ENCODE measurements around the gene LGSN. TPM values are rescaled to one million over a fixed set of nuclear protein-coding genes. Genes with fewer than 3 reads are reported as not detected.

LGSN gene
- total RNA-seq, 2 donors from 2014 or later: under 0.01 to 0.26 TPM

DNA sequence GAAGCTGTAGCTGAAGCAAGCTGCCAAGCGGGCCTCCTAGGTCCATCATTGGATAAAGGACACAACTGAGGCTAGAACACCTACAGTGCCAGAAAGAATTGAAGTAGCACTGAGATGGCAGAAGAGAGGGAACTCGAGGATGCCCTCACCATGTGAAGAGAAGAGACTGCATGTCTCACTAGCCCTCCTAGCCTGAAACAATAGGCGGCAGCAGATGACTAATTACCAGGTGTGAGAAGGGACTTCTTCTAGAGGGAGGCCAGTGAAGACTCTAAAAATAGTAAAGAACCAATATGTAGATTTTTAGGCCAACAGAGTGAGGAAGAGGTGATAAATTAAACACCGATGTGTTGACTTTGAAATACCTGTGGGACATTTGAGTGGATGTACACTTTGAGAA is 50.3 kb downstream of the LGSN start:
- no peak for ATAC-seq
- no peaks in the 10 kb centered on the region for H3K27me3 ChIP-seq
- H3K36me3 ChIP-seq (replicated peaks in 1 of 2; ENCODE audit: insufficient read depth in 1 of 2, low read depth in 2 of 2): no peaks in the 10 kb centered on the region
- no peak for DNase-seq
- no peak overlapping the region for H3K27ac ChIP-seq
- 45 to 46% methylated on average over 4 of the region's 4 CpGs for WGBS, 2 donors
- H3K9me3 ChIP-seq: no peaks in the 10 kb centered on the region
- intact Hi-C loops (cut with DNase I): no loop called here
- H3K4me1 ChIP-seq: no peaks in the 10 kb centered on the region
- TF ChIP-seq POLR2A (IDR thresholded peaks at IDR 0.05) (no peak), CTCF (IDR thresholded peaks at IDR 0.05) (no peak)
- H3K4me3 ChIP-seq: no peak overlapping the region

- no peak overlapping the region for H3K27ac ChIP-seq
- no peaks in the 10 kb centered on the region for H3K27me3 ChIP-seq
- intact Hi-C loops (cut with DNase I): no loop called here
- no peak overlapping the region for H3K4me3 ChIP-seq
- H3K36me3 ChIP-seq (replicated peaks in 1 of 2; ENCODE audit: insufficient read depth in 1 of 2, low read depth in 2 of 2): no peaks in the 10 kb centered on the region
- DNase-seq (no peak), ATAC-seq (no peak)
- 58 to 60% methylated on average over 2 of the region's 2 CpGs for WGBS, 2 donors
- H3K4me1 ChIP-seq: no peaks in the 10 kb centered on the region
- H3K9me3 ChIP-seq: no peaks in the 10 kb centered on the region
- TF ChIP-seq CTCF (IDR thresholded peaks at IDR 0.05): no peak
- no peak for TF ChIP-seq POLR2A (IDR thresholded peaks at IDR 0.05)
These were observed 51.2 kb downstream of the LGSN start for GRCh38 chr6:63268574-63268973.

DNA sequence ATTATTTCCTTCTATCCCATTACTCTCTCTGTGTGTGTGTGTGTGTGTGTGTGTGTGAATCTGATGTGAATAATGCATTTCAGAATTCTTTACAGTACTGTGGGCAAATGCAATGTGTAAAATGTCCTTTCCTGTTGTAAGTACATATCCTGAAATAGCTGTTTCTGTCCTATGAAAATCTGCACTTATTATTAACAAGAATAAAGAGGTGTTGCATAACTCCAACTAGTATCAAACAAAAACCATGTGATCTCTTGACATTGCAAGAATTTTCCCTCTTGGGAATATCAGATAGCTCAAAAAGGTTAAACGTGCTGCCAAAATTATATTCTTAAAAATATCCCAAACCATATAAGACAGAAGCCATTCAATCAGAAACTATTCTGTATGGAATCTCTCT is 52.0 kb downstream of the LGSN start:
- Histone ChIP-seq H3K36me3 (replicated peaks in 1 of 2; ENCODE audit: insufficient read depth in 1 of 2, low read depth in 2 of 2) (no peaks in the 10 kb centered on the region), H3K27me3 (no peaks in the 10 kb centered on the region), H3K27ac (no peak overlapping the region), H3K4me1 (no peaks in the 10 kb centered on the region), H3K4me3 (no peak overlapping the region), H3K9me3 (no peaks in the 10 kb centered on the region)
- intact Hi-C loops (cut with DNase I): no loop called here
- TF ChIP-seq CTCF (IDR thresholded peaks at IDR 0.05) (no peak), POLR2A (IDR thresholded peaks at IDR 0.05) (no peak)
- WGBS, 2 donors: 14 to 19% methylated on average over 1 of the region's 1 CpG
- DNase-seq: no peak
- ATAC-seq: no peak

DNA sequence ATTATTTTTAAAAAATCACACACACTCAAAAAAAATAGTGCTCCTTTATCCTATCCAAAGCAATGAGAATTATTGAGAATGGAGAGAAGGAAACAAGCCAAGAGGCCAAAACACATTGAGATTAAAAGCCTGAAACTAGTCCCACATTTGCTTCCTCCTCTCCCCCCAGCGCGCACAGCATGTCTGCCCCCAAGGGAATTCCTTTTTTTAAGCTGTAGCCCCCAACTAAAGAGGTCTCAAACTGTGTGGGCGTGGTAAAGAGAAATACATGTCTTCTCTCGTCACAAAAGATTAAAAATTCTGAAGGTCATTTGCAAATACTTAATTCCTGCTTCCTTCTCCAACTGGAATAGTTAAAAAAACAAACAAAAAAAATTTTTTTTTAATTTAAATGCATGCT is 52.7 kb downstream of the LGSN start:
- ATAC-seq: no peak
- Histone ChIP-seq H3K4me3 (no peak overlapping the region), H3K27me3 (no peaks in the 10 kb centered on the region), H3K9me3 (no peaks in the 10 kb centered on the region), H3K4me1 (no peaks in the 10 kb centered on the region), H3K27ac (no peak overlapping the region), H3K36me3 (replicated peaks in 1 of 2; ENCODE audit: insufficient read depth in 1 of 2, low read depth in 2 of 2) (no peaks in the 10 kb centered on the region)
- TF ChIP-seq CTCF (IDR thresholded peaks at IDR 0.05): no peak
- no peak for TF ChIP-seq POLR2A (IDR thresholded peaks at IDR 0.05)
- intact Hi-C loops (cut with DNase I): no loop called here
- DNase-seq: no peak
- WGBS, 2 donors: 66 to 68% methylated on average over 4 of the region's 4 CpGs

GRCh38 chr6:63263444-63263843 is 56.3 kb downstream of the LGSN start:
- TF ChIP-seq POLR2A (IDR thresholded peaks at IDR 0.05): no peak
- no peak for TF ChIP-seq CTCF (IDR thresholded peaks at IDR 0.05)
- Histone ChIP-seq H3K4me3 (no peak overlapping the region), H3K27me3 (no peaks in the 10 kb centered on the region), H3K4me1 (no peaks in the 10 kb centered on the region), H3K9me3 (no peaks in the 10 kb centered on the region), H3K36me3 (replicated peaks in 1 of 2; ENCODE audit: insufficient read depth in 1 of 2, low read depth in 2 of 2) (no peaks in the 10 kb centered on the region), H3K27ac (no peak overlapping the region)
- ATAC-seq: no peak
- intact Hi-C loops (cut with DNase I): no loop called here
- WGBS, 2 donors: 32 to 38% methylated on average over 3 of the region's 3 CpGs
- no peak for DNase-seq

Data from body of pancreas (tissue), 4 donors.